SK-N-SH (cell line): ENCODE results near the gene CRACR2B. TPM values are rescaled to one million over a fixed set of nuclear protein-coding genes. Genes with fewer than 3 reads are reported as not detected.
A peak's percentile ranks its signal among the peaks of the same experiment; 100 is the strongest.

ENCODE experiments used
- CTCF ChIA-PET: fragments of 300-600, 350-600 bp; formaldehyde crosslinking; extraction: SDS; loops from one replicate; lab custom pipeline; 2021; lab: Yijun Ruan, JAX
- POLR2A ChIA-PET: fragments of 350-600 bp; sonication (Branson Sonifier 250); formaldehyde crosslinking; extraction: SDS; loops from one replicate; lab custom pipeline; 2020; ENCODE audit warnings: antibody characterized with exemption, inconsistent platforms; lab: Yijun Ruan, JAX
- DNase-seq: peaks from one replicate; pipeline ENCODE4 v3.0.0; 2012
- H2AFZ ChIP-seq: fragments of 200-600 bp; sonication (generic); 2 replicates; pipeline ENCODE4 v1.8.1; 2016; ENCODE audit warnings: antibody characterized with exemption, mild to moderate bottlenecking, low read depth
- H3F3A ChIP-seq: fragments of 200-600 bp; sonication (generic); replicated peaks from 2 replicates; pipeline ENCODE3; 2016; ENCODE audit warnings: antibody characterized with exemption, mild to moderate bottlenecking; ENCODE audit not compliant: insufficient read depth
- H3K27ac ChIP-seq, 2 experiments: fragments of 200-500 bp in 1 of 2; fragments of 200-600 bp in 1 of 2; sonication (Bioruptor generic) in 1 of 2; sonication (generic), shearing (Covaris generic) in 1 of 2; 2 replicates each; pipeline versions ENCODE4 v1.5.1 to v1.6.1; 2014 to 2016; ENCODE audit warnings: low read depth in 2 of 2, inconsistent platforms in 1 of 2, low read length in 1 of 2, mild to moderate bottlenecking in 1 of 2, mixed read lengths in 1 of 2
- H3K27me3 ChIP-seq: fragments of 200-600 bp; sonication (generic), shearing (Covaris generic); 2 replicates; pipeline ENCODE4 v1.6.1; 2016; ENCODE audit warnings: mixed run types; ENCODE audit not compliant: insufficient read depth
- H3K36me3 ChIP-seq, 2 experiments: fragments of 200-500 bp in 1 of 2; fragments of 200-600 bp in 1 of 2; sonication (Bioruptor generic) in 1 of 2; sonication (generic) in 1 of 2; replicated peaks in 1 of 2; 2 replicates each; pipeline versions ENCODE3 to v1.5.1; 2014 to 2016; ENCODE audit warnings: low read length in 1 of 2, mild to moderate bottlenecking in 1 of 2; ENCODE audit not compliant: insufficient read depth in 2 of 2, control insufficient read depth in 1 of 2
- H3K4me1 ChIP-seq, 2 experiments: fragments of 200-500 bp in 1 of 2; fragments of 200-600 bp in 1 of 2; sonication (Bioruptor generic) in 1 of 2; sonication (generic), shearing (Covaris generic) in 1 of 2; 2 replicates each; pipeline versions ENCODE4 v1.5.1 to v1.6.1; 2014 to 2016; ENCODE audit warnings: low read depth in 1 of 2, low read length in 1 of 2, mixed run types in 1 of 2; ENCODE audit not compliant: insufficient read depth in 2 of 2, control insufficient read depth in 1 of 2
- H3K4me2 ChIP-seq: fragments of 200-600 bp; sonication (generic), shearing (Covaris generic); 2 replicates; pipeline ENCODE4 v1.6.1; 2017; ENCODE audit warnings: mixed run types
- H3K4me3 ChIP-seq, 2 experiments: fragments of 200-500 bp in 1 of 2; fragments of 200-600 bp in 1 of 2; sonication (Bioruptor generic) in 1 of 2; sonication (generic), shearing (Covaris generic) in 1 of 2; 2 replicates each; pipeline versions ENCODE4 v1.5.1 to v1.8.1; 2014 to 2016; ENCODE audit warnings: low read depth in 2 of 2, inconsistent platforms in 1 of 2, low read length in 1 of 2, mild to moderate bottlenecking in 1 of 2, mixed read lengths in 1 of 2, moderate library complexity in 1 of 2
- H3K79me2 ChIP-seq: fragments of 200-600 bp; sonication (generic); 2 replicates; pipeline ENCODE4 v1.8.1; 2017; ENCODE audit warnings: mild to moderate bottlenecking; ENCODE audit not compliant: insufficient read depth
- H3K9ac ChIP-seq: fragments of 200-600 bp; sonication (generic); 2 replicates; pipeline ENCODE4 v1.6.1; 2017; ENCODE audit warnings: mixed run types
- H3K9me2 ChIP-seq: fragments of 200-600 bp; sonication (generic); 2 replicates; pipeline ENCODE4 v1.6.1; 2017; ENCODE audit warnings: mixed run types
- H3K9me3 ChIP-seq: fragments of 200-600 bp; sonication (generic); 2 replicates; pipeline ENCODE4 v1.6.1; 2017; ENCODE audit warnings: mixed run types, mild to moderate bottlenecking, moderate library complexity
- H4K20me1 ChIP-seq: fragments of 200-600 bp; sonication (generic); 2 replicates; pipeline ENCODE4 v1.6.1; 2017; ENCODE audit warnings: mild to moderate bottlenecking, mixed run types; ENCODE audit not compliant: insufficient read depth
- ELF1 ChIP-seq: IDR thresholded peaks from 2 replicates; pipeline ENCODE4 v1.4.0; 2012
- EP300 ChIP-seq, 2 experiments: IDR thresholded peaks; 2 replicates each; pipeline versions ENCODE4 v1.4.0 to v1.6.1; 2012; ENCODE audit warnings: borderline replicate concordance in 1 of 2, low read depth in 1 of 2, low read length in 1 of 2
- FOSL2 ChIP-seq: IDR thresholded peaks from 2 replicates; pipeline ENCODE4 v1.4.0; 2012; ENCODE audit warnings: low read depth, mild to moderate bottlenecking, moderate library complexity, borderline replicate concordance
- GABPA ChIP-seq: IDR thresholded peaks from 2 replicates; pipeline ENCODE4 v1.4.0; 2012; ENCODE audit warnings: low read depth, mild to moderate bottlenecking
- IRF3 ChIP-seq: fragments of 150-350 bp; IDR thresholded peaks from 2 replicates; pipeline ENCODE4 v1.6.1; 2016; ENCODE audit warnings: mild to moderate bottlenecking, low read depth, low read length
- JUND ChIP-seq: IDR thresholded peaks from 2 replicates; pipeline ENCODE4 v1.4.0; 2012
- MAX ChIP-seq: IDR thresholded peaks from 2 replicates; pipeline ENCODE4 v1.4.0; 2012; ENCODE audit warnings: low read depth
- MXI1 ChIP-seq: IDR thresholded peaks from 2 replicates; pipeline ENCODE4 v1.6.1; 2012; ENCODE audit warnings: mild to moderate bottlenecking, low read depth, low read length, improper control_type of control experiment
- NFIC ChIP-seq: IDR thresholded peaks from 2 replicates; pipeline ENCODE4 v1.4.0; 2012; ENCODE audit warnings: borderline replicate concordance
- PBX3 ChIP-seq: IDR thresholded peaks from 2 replicates; pipeline ENCODE4; 2012
- RAD21 ChIP-seq: IDR thresholded peaks from 2 replicates; pipeline ENCODE4 v1.6.1; 2012; ENCODE audit warnings: mild to moderate bottlenecking, low read length
- RCOR1 ChIP-seq: fragments of 150-350 bp; IDR thresholded peaks from 2 replicates; pipeline ENCODE4 v1.6.1; 2017; ENCODE audit warnings: antibody characterized with exemption, low read length
- REST ChIP-seq: IDR thresholded peaks from 2 replicates; pipeline ENCODE4 v1.6.1; 2012; ENCODE audit warnings: mild to moderate bottlenecking, low read depth, low read length, moderate library complexity
- RFX5 ChIP-seq: IDR thresholded peaks from 2 replicates; pipeline ENCODE4 v1.6.1; 2012; ENCODE audit warnings: mild to moderate bottlenecking, improper control_type of control experiment, low read length
- RXRA ChIP-seq: IDR thresholded peaks from 2 replicates; pipeline ENCODE4 v1.4.0; 2012; ENCODE audit warnings: low read depth, mild to moderate bottlenecking, borderline replicate concordance
- SIN3A ChIP-seq: IDR thresholded peaks from 2 replicates; pipeline ENCODE4 v1.6.1; 2012; ENCODE audit warnings: low read depth, mild to moderate bottlenecking, low read length, moderate library complexity, borderline replicate concordance
- TAF1 ChIP-seq: IDR thresholded peaks from 2 replicates; pipeline ENCODE4 v1.6.1; 2012; ENCODE audit warnings: low read depth, mild to moderate bottlenecking, low read length, moderate library complexity, borderline replicate concordance
- TCF12 ChIP-seq: IDR thresholded peaks from 2 replicates; pipeline ENCODE4 v1.4.0; 2012
- TEAD4 ChIP-seq: IDR thresholded peaks from 2 replicates; pipeline ENCODE4 v1.4.0; 2012; ENCODE audit warnings: mild to moderate bottlenecking, borderline replicate concordance; ENCODE audit not compliant: insufficient read depth
- USF1 ChIP-seq: IDR thresholded peaks from 2 replicates; pipeline ENCODE4 v1.4.0; 2012; ENCODE audit warnings: low read depth, borderline replicate concordance
- YY1 ChIP-seq: IDR thresholded peaks from 2 replicates; pipeline ENCODE4 v1.4.0; 2012; ENCODE audit warnings: low read depth, mild to moderate bottlenecking
- WGBS: methylation state at CpG from one replicate; pipeline ENCODE4 v1.1.6; 2017; ENCODE audit warnings: low lambda C conversion rate; 5-methylcytosine and 5-hydroxymethylcytosine counted together
- polyA plus RNA-seq, 3 experiments: library from polyadenylated mRNA; depleted of rRNA; stranded (reverse); fragments of >200 nt; gene quantifications; 2 replicates each; pipeline ENCODE4 v1.2.3, GENCODE V29; 2012

Gene CRACR2B
- polyA plus RNA-seq, 1 of the 3 experiments (the other 2 are of a cell fraction), result 1.1 TPM

- peaks cover 79% of the 10 kb centered on the region for H3K79me2 ChIP-seq
- peaks cover 16 to 17% of the 10 kb centered on the region in 2 experiments for H3K36me3 ChIP-seq
- H4K20me1 ChIP-seq, result peaks cover 45% of the 10 kb centered on the region
- H3K27ac ChIP-seq, result peak overlapping the region; percentile 91 to 93
- H3K4me1 ChIP-seq, result peaks cover 31 to 42% of the 10 kb centered on the region in 2 experiments; a peak in 3 of 4 replicates
- no peak overlapping the region for H2AFZ ChIP-seq
- H3K4me2 ChIP-seq, result peak overlapping the region; percentile 100
- DNase-seq, result no peak
- no peaks in the 10 kb centered on the region for H3K9me2 ChIP-seq
- CTCF ChIA-PET, result interaction anchor here (0.6 to 7.5 kb wide), 7 partner anchors 10 to 207 kb away, joined by 3 to 70 read pairs (median 3); no protein-coding TSS in a partner anchor
- TF ChIP-seq JUND (peak; percentile 33; the same call in 1 of the 2 replicates), RXRA (peak; percentile 84), TAF1 (peak; percentile 40; the same call in 1 of the 2 replicates), TCF12 (peak; percentile 62), MXI1 (no peak), RCOR1 (no peak), PBX3 (peak; percentile 34), USF1 (peak; percentile 57), IRF3 (no peak), RAD21 (no peak), EP300 (IDR thresholded peaks at IDR 0.05; ENCODE audit: borderline replicate concordance in 1 of 2, low read depth in 1 of 2, low read length in 1 of 2) (peak in 1 of 2 experiments; percentile 74; a peak in 1 of 4 replicates), FOSL2 (peak; percentile 33; the same call in 1 of the 2 replicates), TEAD4 (peak; percentile 96), REST (peak; percentile 84), YY1 (no peak), NFIC (peak; percentile 33; the same call in 1 of the 2 replicates), SIN3A (peak; percentile 48; the same call in 1 of the 2 replicates), GABPA (peak; percentile 65), ELF1 (peak; percentile 48; the same call in 1 of the 2 replicates), MAX (peak; percentile 99), RFX5 (no peak)
- H3K4me3 ChIP-seq, result peak overlapping the region; percentile 95 to 100; a peak in 3 of 4 replicates
- H3K9me3 ChIP-seq, result no peaks in the 10 kb centered on the region
- H3K9ac ChIP-seq, result peak overlapping the region; percentile 97
- 16% methylated on average over 20 of the region's 25 CpGs for WGBS
- H3K27me3 ChIP-seq, result no peaks in the 10 kb centered on the region
- H3F3A ChIP-seq, result peaks cover 43% of the 10 kb centered on the region
- POLR2A ChIA-PET, result interaction anchor here (0.5 to 2.1 kb wide), 4 partner anchors 11 to 255 kb away, joined by 3 to 9 read pairs (median 5); partner anchors contain the start of gene CD151
Observed at GRCh38 chr11:843818-844692, 16.3 kb downstream of the CRACR2B start.
